Activated T-helper 17 cell treated with anti-CD3 and anti-CD28 coated beads, Interleukin-2, amount 50 U/mL, for 72 hours (primary cell): ENCODE data around the gene PCDHGC5. TPM values are rescaled to one million over a fixed set of nuclear protein-coding genes. Genes with fewer than 3 reads are reported as not detected.
A peak's percentile ranks its signal among the peaks of the same experiment; 100 is the strongest.

Source experiments
- ATAC-seq: fragments of 150-1000 bp; cut with Tn5 transposase; replicated peaks from 2 replicates; pipeline ENCODE4 v1.10.0; 2021; ENCODE audit warnings: mild to moderate bottlenecking, moderate library complexity
- H3K27ac Mint-ChIP-seq: one replicate; pipeline ENCODE4 v1.8.0; 2022; ENCODE audit warnings: mixed read lengths
- H3K27me3 Mint-ChIP-seq: one replicate; pipeline ENCODE4 v1.8.0; 2022; ENCODE audit warnings: mixed read lengths
- H3K36me3 Mint-ChIP-seq: one replicate; pipeline ENCODE4 v1.8.0; 2022; ENCODE audit warnings: low read depth, mild to moderate bottlenecking, mixed read lengths
- H3K4me1 Mint-ChIP-seq: one replicate; pipeline ENCODE4 v1.8.0; 2022; ENCODE audit warnings: mixed read lengths
- H3K4me3 Mint-ChIP-seq: one replicate; pipeline ENCODE4 v1.8.0; 2022; ENCODE audit warnings: mild to moderate bottlenecking, mixed read lengths
- H3K9me3 Mint-ChIP-seq: one replicate; pipeline ENCODE4 v1.8.0; 2022; ENCODE audit warnings: mixed read lengths
- total RNA-seq, 2 donors: library from RNA; stranded (reverse); gene quantifications; one replicate each; pipeline ENCODE4 v1.2.3, GENCODE V29; 2022

The PCDHGC5 gene
- total RNA-seq, 2 donors from 2014 or later: not detected

GRCh38 chr5:141524604-141525597 is 36.0 kb downstream of the PCDHGC5 start:
- peak overlapping the region; percentile 35 for H3K27ac Mint-ChIP-seq
- H3K36me3 Mint-ChIP-seq: no peaks in the 10 kb centered on the region
- no peaks in the 10 kb centered on the region for H3K9me3 Mint-ChIP-seq
- ATAC-seq: peak; percentile 56
- H3K4me3 Mint-ChIP-seq: no peak overlapping the region
- peaks cover 25% of the 10 kb centered on the region for H3K4me1 Mint-ChIP-seq
- no peaks in the 10 kb centered on the region for H3K27me3 Mint-ChIP-seq

DNA sequence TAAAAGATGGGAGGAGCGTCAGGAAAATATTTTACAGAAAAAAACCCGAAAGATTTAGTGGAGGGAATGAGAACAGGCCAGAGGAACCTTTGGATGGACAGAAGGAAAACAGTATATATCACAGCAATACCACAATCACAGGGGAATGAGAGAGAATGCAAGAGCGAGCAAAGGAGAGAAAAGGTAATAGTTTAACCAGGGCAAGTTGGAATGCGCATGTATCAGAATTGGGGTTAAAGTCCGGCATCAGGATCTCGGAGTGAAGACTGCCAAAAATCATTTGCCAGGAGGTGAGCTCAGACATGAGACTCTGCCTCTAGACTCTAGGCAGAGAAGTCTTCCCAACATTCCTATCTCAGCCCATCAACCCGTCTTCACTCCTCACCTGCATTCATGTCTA is 36.8 kb downstream of the PCDHGC5 start:
- ATAC-seq: no peak
- Mint-ChIP-seq H3K9me3 (no peaks in the 10 kb centered on the region), H3K4me3 (no peak overlapping the region), H3K36me3 (no peaks in the 10 kb centered on the region), H3K27me3 (no peaks in the 10 kb centered on the region), H3K4me1 (peaks cover 25% of the 10 kb centered on the region), H3K27ac (peak overlapping the region; percentile 35)

DNA sequence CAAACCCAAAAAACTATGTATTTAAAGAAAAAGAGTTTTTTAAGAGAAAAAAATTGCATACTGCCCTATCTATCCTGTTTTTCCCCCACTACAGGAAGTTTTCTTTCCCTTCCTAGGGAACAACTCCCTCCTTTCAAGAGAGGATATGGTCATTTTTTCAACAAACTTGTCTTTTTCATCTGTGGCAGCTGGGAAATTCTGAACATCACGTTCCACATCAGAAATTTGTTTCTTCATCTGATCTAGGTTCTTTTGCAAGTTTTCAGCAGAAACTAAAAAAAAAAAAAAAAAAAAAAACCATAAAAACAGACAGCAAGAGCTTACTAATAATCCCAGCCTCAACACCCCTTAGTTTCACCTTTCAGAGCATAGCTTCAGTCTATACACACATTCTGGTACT is 38.5 kb downstream of the PCDHGC5 start:
- Mint-ChIP-seq H3K4me1 (peaks cover 12% of the 10 kb centered on the region), H3K36me3 (no peaks in the 10 kb centered on the region), H3K27ac (peak overlapping the region; percentile 78), H3K27me3 (no peaks in the 10 kb centered on the region), H3K9me3 (no peaks in the 10 kb centered on the region), H3K4me3 (no peak overlapping the region)
- ATAC-seq: no peak

- Mint-ChIP-seq H3K27ac (no peak overlapping the region), H3K9me3 (no peaks in the 10 kb centered on the region), H3K27me3 (no peaks in the 10 kb centered on the region), H3K36me3 (no peaks in the 10 kb centered on the region), H3K4me3 (no peak overlapping the region), H3K4me1 (peaks cover 9% of the 10 kb centered on the region)
- ATAC-seq: no peak
These were observed 39.6 kb downstream of the PCDHGC5 start for GRCh38 chr5:141528291-141528984.

DNA sequence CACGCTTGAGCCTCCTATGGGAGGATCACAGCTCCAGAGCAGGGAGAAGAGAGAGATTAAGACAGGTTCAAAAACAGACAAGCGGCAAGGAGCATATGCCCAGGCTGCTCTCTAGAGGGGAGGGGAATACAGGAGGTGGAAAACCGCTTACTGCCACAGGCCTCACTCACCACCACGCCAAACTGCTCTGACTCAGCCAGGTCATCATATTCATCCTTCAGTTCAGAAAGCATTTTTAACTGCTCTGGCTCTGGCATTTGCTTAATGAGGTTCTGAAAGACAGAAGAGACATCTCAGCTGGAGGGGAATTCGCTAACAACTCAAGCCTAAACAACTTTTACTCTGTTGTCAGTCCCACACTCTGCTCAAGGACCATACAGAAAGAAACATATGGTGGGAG is 40.1 kb downstream of the PCDHGC5 start:
- Mint-ChIP-seq H3K4me3 (no peak overlapping the region), H3K27ac (no peak overlapping the region), H3K36me3 (no peaks in the 10 kb centered on the region), H3K4me1 (peaks cover 9% of the 10 kb centered on the region), H3K27me3 (no peaks in the 10 kb centered on the region), H3K9me3 (no peaks in the 10 kb centered on the region)
- ATAC-seq: peak; percentile 40

GRCh38 chr5:141529873-141530272 is 41.0 kb downstream of the PCDHGC5 start:
- Mint-ChIP-seq H3K4me1 (peaks cover 9% of the 10 kb centered on the region), H3K36me3 (no peaks in the 10 kb centered on the region), H3K27ac (no peak overlapping the region), H3K27me3 (no peaks in the 10 kb centered on the region), H3K9me3 (no peaks in the 10 kb centered on the region), H3K4me3 (no peak overlapping the region)
- ATAC-seq: no peak

- Mint-ChIP-seq H3K36me3 (peaks cover 6% of the 10 kb centered on the region), H3K4me1 (peaks cover 5% of the 10 kb centered on the region), H3K9me3 (no peaks in the 10 kb centered on the region), H3K27me3 (no peaks in the 10 kb centered on the region), H3K27ac (no peak overlapping the region), H3K4me3 (no peak overlapping the region)
- no peak for ATAC-seq
These were observed 43.8 kb downstream of the PCDHGC5 start for GRCh38 chr5:141532726-141533125.

GRCh38 chr5:141533897-141534296 is 45.0 kb downstream of the PCDHGC5 start:
- H3K9me3 Mint-ChIP-seq: no peaks in the 10 kb centered on the region
- H3K27ac Mint-ChIP-seq: peak overlapping the region; percentile 62
- no peak for ATAC-seq
- peaks cover 5% of the 10 kb centered on the region for H3K4me1 Mint-ChIP-seq
- no peaks in the 10 kb centered on the region for H3K27me3 Mint-ChIP-seq
- H3K36me3 Mint-ChIP-seq: peaks cover 12% of the 10 kb centered on the region
- H3K4me3 Mint-ChIP-seq: no peak overlapping the region

- H3K27ac Mint-ChIP-seq: peak overlapping the region; percentile 62
- ATAC-seq: no peak
- H3K36me3 Mint-ChIP-seq: peaks cover 20% of the 10 kb centered on the region
- H3K4me1 Mint-ChIP-seq: peaks cover 5% of the 10 kb centered on the region
- no peaks in the 10 kb centered on the region for H3K27me3 Mint-ChIP-seq
- no peaks in the 10 kb centered on the region for H3K9me3 Mint-ChIP-seq
- H3K4me3 Mint-ChIP-seq: no peak overlapping the region
These were observed 45.8 kb downstream of the PCDHGC5 start for GRCh38 chr5:141534492-141535213.

Other genes starting within 250 kb of the PCDHGC5 start
- not detected for gene PCDHB15, start 243.7 kb upstream of the PCDHGC5 start, total RNA-seq
- under 1 TPM in 1 of 2 donors, not detected in 1; 0.42 TPM for gene SLC25A2, start 185.0 kb upstream of the PCDHGC5 start, total RNA-seq
- gene TAF7, start 168.3 kb upstream of the PCDHGC5 start, total RNA-seq: 10 to 100 TPM; 45.3 to 50.4 TPM
- under 1 TPM; 0.09 to 0.16 TPM for gene PCDHGA1, start 158.6 kb upstream of the PCDHGC5 start, total RNA-seq
- gene PCDHGA2, start 150.3 kb upstream of the PCDHGC5 start, total RNA-seq: not detected
- gene PCDHGA3, start 145.3 kb upstream of the PCDHGC5 start, total RNA-seq: under 1 TPM in 1 of 2 donors, not detected in 1; 0.09 TPM
- gene PCDHGB1, start 139.0 kb upstream of the PCDHGC5 start, total RNA-seq: not detected
- gene PCDHGA4, start 134.1 kb upstream of the PCDHGC5 start, total RNA-seq: under 1 TPM in 1 of 2 donors, not detected in 1; 0.32 TPM
- gene PCDHGB2, start 129.1 kb upstream of the PCDHGC5 start, total RNA-seq: under 1 TPM; 0.17 to 0.34 TPM
- gene PCDHGA5, start 124.9 kb upstream of the PCDHGC5 start, total RNA-seq: under 1 TPM in 1 of 2 donors, not detected in 1; 0.11 TPM
- gene PCDHGB3, start 118.8 kb upstream of the PCDHGC5 start, total RNA-seq: under 1 TPM in 1 of 2 donors, not detected in 1; 0.21 TPM
- under 1 TPM; 0.06 to 0.40 TPM for gene PCDHGA6, start 115.2 kb upstream of the PCDHGC5 start, total RNA-seq
- under 1 TPM in 1 of 2 donors, not detected in 1; 0.06 TPM for gene PCDHGA7, start 106.3 kb upstream of the PCDHGC5 start, total RNA-seq
- under 1 TPM; 0.06 to 0.08 TPM for gene PCDHGB4, start 101.4 kb upstream of the PCDHGC5 start, total RNA-seq
- not detected for gene PCDHGA8, start 96.4 kb upstream of the PCDHGC5 start, total RNA-seq
- gene PCDHGB5, start 91.1 kb upstream of the PCDHGC5 start, total RNA-seq: under 1 TPM; 0.09 to 0.24 TPM
- gene PCDHGA9, start 86.3 kb upstream of the PCDHGC5 start, total RNA-seq: not detected
- under 1 TPM in 1 of 2 donors, not detected in 1; 0.08 TPM for gene PCDHGB6, start 81.1 kb upstream of the PCDHGC5 start, total RNA-seq
- under 1 TPM; 0.06 to 0.08 TPM for gene PCDHGA10, start 76.1 kb upstream of the PCDHGC5 start, total RNA-seq
- under 1 TPM in 1 of 2 donors, not detected in 1; 0.11 TPM for gene PCDHGB7, start 71.4 kb upstream of the PCDHGC5 start, total RNA-seq
- gene PCDHGA11, start 68.0 kb upstream of the PCDHGC5 start, total RNA-seq: under 1 TPM in 1 of 2 donors, not detected in 1; 0.09 TPM
- gene PCDHGA12, start 58.6 kb upstream of the PCDHGC5 start, total RNA-seq: not detected
- under 1 TPM in 1 of 2 donors, not detected in 1; 0.56 TPM for gene PCDHGC3, start 13.1 kb upstream of the PCDHGC5 start, total RNA-seq
- not detected for gene PCDHGC4, start 4.1 kb upstream of the PCDHGC5 start, total RNA-seq
- 100 to 1,000 TPM; 186 to 268 TPM for gene DIAPH1, start 129.9 kb downstream of the PCDHGC5 start, total RNA-seq
- gene HDAC3, start 147.8 kb downstream of the PCDHGC5 start, total RNA-seq: 100 to 1,000 TPM; 123 to 174 TPM
- gene RELL2, start 147.9 kb downstream of the PCDHGC5 start, total RNA-seq: 10 to 100 TPM; 16.5 to 29.9 TPM
- 100 to 1,000 TPM in 1 of 2 donors, 10 to 100 TPM in 1; 38.7 to 113 TPM for gene FCHSD1, start 162.3 kb downstream of the PCDHGC5 start, total RNA-seq
- 10 to 100 TPM in 1 of 2 donors, 1 to 10 TPM in 1; 7.1 to 19.6 TPM for gene ARAP3, start 193.1 kb downstream of the PCDHGC5 start, total RNA-seq